Activated CD4-positive, alpha-beta T cell treated with anti-CD3 and anti-CD28 coated beads, Interleukin-2, amount 10 ng/mL, durations not matched to agents 7 days and 5 days (primary cell): ENCODE measurements around the gene AGPS. TPM values are rescaled to one million over a fixed set of nuclear protein-coding genes. Genes with fewer than 3 reads are reported as not detected.

Experiments
- CTCF ChIA-PET: fragments of 350-600 bp; sonication (Branson Sonifier 250); formaldehyde crosslinking; loops from one replicate; lab custom pipeline; 2021; ENCODE audit warnings: antibody characterized with exemption; lab: Charles Lee
- POLR2A ChIA-PET: fragments of 350-600 bp; sonication (Branson Sonifier 250); formaldehyde crosslinking; loops from one replicate; lab custom pipeline; 2021; ENCODE audit warnings: antibody characterized with exemption; lab: Charles Lee
- DNase-seq: peaks from one replicate; pipeline ENCODE4 v3.0.0-alpha.2; 2020
- H3K27ac Mint-ChIP-seq: one replicate; pipeline ENCODE4 v1.8.0; 2021; ENCODE audit warnings: mild to moderate bottlenecking, moderate library complexity, mixed read lengths
- H3K27me3 Mint-ChIP-seq: one replicate; pipeline ENCODE4 v1.8.0; 2021; ENCODE audit warnings: mixed read lengths
- H3K36me3 Mint-ChIP-seq: one replicate; pipeline ENCODE4 v1.8.0; 2021; ENCODE audit warnings: low read depth, mixed read lengths
- H3K4me1 Mint-ChIP-seq: one replicate; pipeline ENCODE4 v1.8.0; 2021; ENCODE audit warnings: mixed read lengths
- H3K4me3 Mint-ChIP-seq: one replicate; pipeline ENCODE4 v1.8.0; 2021; ENCODE audit warnings: mild to moderate bottlenecking, moderate library complexity, mixed read lengths
- H3K9me3 Mint-ChIP-seq: one replicate; pipeline ENCODE4 v1.8.0; 2021; ENCODE audit warnings: mixed read lengths
- total RNA-seq, 2 experiments: library from RNA; stranded (reverse); gene quantifications; one replicate each; pipeline ENCODE4 v1.2.3, GENCODE V29; 2021

AGPS gene
- total RNA-seq, 2 experiments from 2014 or later, result 61.2 to 61.3 TPM

- ChIA-PET POLR2A (no interaction called here), CTCF (no interaction called here)
- no peaks in the 10 kb centered on the region for H3K27me3 Mint-ChIP-seq
- no peak for DNase-seq
- no peaks in the 10 kb centered on the region for H3K4me1 Mint-ChIP-seq
- H3K9me3 Mint-ChIP-seq, result peaks cover 3% of the 10 kb centered on the region
- no peak overlapping the region for H3K4me3 Mint-ChIP-seq
- no peaks in the 10 kb centered on the region for H3K36me3 Mint-ChIP-seq
- H3K27ac Mint-ChIP-seq, result no peak overlapping the region
These were observed 184.5 kb downstream of the AGPS start for GRCh38 chr2:177577075-177577474.

- peaks cover 3% of the 10 kb centered on the region for H3K9me3 Mint-ChIP-seq
- no peak overlapping the region for H3K27ac Mint-ChIP-seq
- POLR2A ChIA-PET, result no interaction called here
- no peaks in the 10 kb centered on the region for H3K4me1 Mint-ChIP-seq
- no peaks in the 10 kb centered on the region for H3K27me3 Mint-ChIP-seq
- no peak overlapping the region for H3K4me3 Mint-ChIP-seq
- DNase-seq, result no peak
- no peaks in the 10 kb centered on the region for H3K36me3 Mint-ChIP-seq
- CTCF ChIA-PET, result interaction anchor here (1.1 kb wide), 1 partner anchor 10 kb away, joined by 3 read pairs; no protein-coding TSS in a partner anchor
These were observed 185.9 kb downstream of the AGPS start for GRCh38 chr2:177578454-177578853.

GRCh38 chr2:177579486-177580036, 187.0 kb downstream of the AGPS start:
- Mint-ChIP-seq H3K27ac (no peak overlapping the region), H3K4me1 (no peaks in the 10 kb centered on the region), H3K4me3 (no peak overlapping the region), H3K9me3 (peaks cover 3% of the 10 kb centered on the region), H3K27me3 (no peaks in the 10 kb centered on the region), H3K36me3 (no peaks in the 10 kb centered on the region)
- POLR2A ChIA-PET, result no interaction called here
- no peak for DNase-seq
- CTCF ChIA-PET, result no interaction called here

- no peak overlapping the region for H3K27ac Mint-ChIP-seq
- H3K27me3 Mint-ChIP-seq, result no peaks in the 10 kb centered on the region
- peaks cover 3% of the 10 kb centered on the region for H3K9me3 Mint-ChIP-seq
- ChIA-PET CTCF (no interaction called here), POLR2A (no interaction called here)
- H3K4me3 Mint-ChIP-seq, result no peak overlapping the region
- DNase-seq, result no peak
- no peaks in the 10 kb centered on the region for H3K36me3 Mint-ChIP-seq
- no peaks in the 10 kb centered on the region for H3K4me1 Mint-ChIP-seq
These were observed 189.4 kb downstream of the AGPS start for GRCh38 chr2:177582000-177582399.

GRCh38 chr2:177584030-177584692, 191.6 kb downstream of the AGPS start:
- ChIA-PET CTCF (interaction anchor here (0.9 to 1.9 kb wide), 4 partner anchors 8 to 17 kb away, joined by 4 to 10 read pairs (median 4); no protein-coding TSS in a partner anchor), POLR2A (no interaction called here)
- DNase-seq, result no peak
- no peak overlapping the region for H3K27ac Mint-ChIP-seq
- H3K36me3 Mint-ChIP-seq, result no peaks in the 10 kb centered on the region
- no peak overlapping the region for H3K4me3 Mint-ChIP-seq
- no peaks in the 10 kb centered on the region for H3K27me3 Mint-ChIP-seq
- H3K4me1 Mint-ChIP-seq, result no peaks in the 10 kb centered on the region
- peaks cover 3% of the 10 kb centered on the region for H3K9me3 Mint-ChIP-seq

GRCh38 chr2:177585234-177585863, 192.8 kb downstream of the AGPS start:
- Mint-ChIP-seq H3K9me3 (peaks cover 3% of the 10 kb centered on the region), H3K36me3 (no peaks in the 10 kb centered on the region), H3K27ac (no peak overlapping the region), H3K4me1 (no peaks in the 10 kb centered on the region), H3K4me3 (no peak overlapping the region), H3K27me3 (peaks cover 3% of the 10 kb centered on the region)
- ChIA-PET CTCF (interaction anchor here (1.1 to 1.9 kb wide), 4 partner anchors 14 to 56 kb away, joined by 3 to 10 read pairs (median 4); no protein-coding TSS in a partner anchor), POLR2A (no interaction called here)
- no peak for DNase-seq

- peaks cover 1% of the 10 kb centered on the region for H3K4me1 Mint-ChIP-seq
- no peaks in the 10 kb centered on the region for H3K36me3 Mint-ChIP-seq
- DNase-seq, result no peak
- ChIA-PET POLR2A (no interaction called here), CTCF (interaction anchor here (1.1 to 1.9 kb wide), 3 partner anchors 15 to 55 kb away, joined by 3 to 10 read pairs (median 3); no protein-coding TSS in a partner anchor)
- no peak overlapping the region for H3K4me3 Mint-ChIP-seq
- H3K27ac Mint-ChIP-seq, result no peak overlapping the region
- H3K27me3 Mint-ChIP-seq, result peaks cover 4% of the 10 kb centered on the region
- H3K9me3 Mint-ChIP-seq, result no peaks in the 10 kb centered on the region
These were observed 193.6 kb downstream of the AGPS start for GRCh38 chr2:177586154-177586553.

GRCh38 chr2:177587371-177587770, 194.8 kb downstream of the AGPS start:
- POLR2A ChIA-PET, result no interaction called here
- Mint-ChIP-seq H3K9me3 (no peaks in the 10 kb centered on the region), H3K36me3 (no peaks in the 10 kb centered on the region), H3K4me1 (peaks cover 3% of the 10 kb centered on the region), H3K27ac (no peak overlapping the region), H3K27me3 (peaks cover 4% of the 10 kb centered on the region), H3K4me3 (no peak overlapping the region)
- DNase-seq, result no peak
- CTCF ChIA-PET, result no interaction called here

- POLR2A ChIA-PET, result no interaction called here
- H3K9me3 Mint-ChIP-seq, result no peaks in the 10 kb centered on the region
These were observed 196.1 kb downstream of the AGPS start for GRCh38 chr2:177588671-177589070.

GRCh38 chr2:177589186-177589585, 196.6 kb downstream of the AGPS start:
- CTCF ChIA-PET, result interaction anchor here (1.0 kb wide), 1 partner anchor 15 kb away, joined by 3 read pairs; no protein-coding TSS in a partner anchor

More at GRCh38 chr2:177588671-177589070, 196.1 kb downstream of the AGPS start:
- H3K4me3 Mint-ChIP-seq, result no peak overlapping the region
- H3K4me1 Mint-ChIP-seq, result peaks cover 3% of the 10 kb centered on the region
- H3K36me3 Mint-ChIP-seq, result no peaks in the 10 kb centered on the region
- peaks cover 4% of the 10 kb centered on the region for H3K27me3 Mint-ChIP-seq
- no peak for DNase-seq
- CTCF ChIA-PET, result interaction anchor here (1.0 kb wide), 1 partner anchor 16 kb away, joined by 3 read pairs; no protein-coding TSS in a partner anchor
- H3K27ac Mint-ChIP-seq, result no peak overlapping the region

GRCh38 chr2:177592397-177592796, 199.8 kb downstream of the AGPS start:
- ChIA-PET CTCF (interaction anchor here (0.6 to 1.3 kb wide), 3 partner anchors 9 to 105 kb away, joined by 3 to 6 read pairs (median 4); no protein-coding TSS in a partner anchor), POLR2A (no interaction called here)
- Mint-ChIP-seq H3K27ac (no peak overlapping the region), H3K4me3 (no peak overlapping the region), H3K9me3 (no peaks in the 10 kb centered on the region), H3K4me1 (peaks cover 3% of the 10 kb centered on the region), H3K27me3 (peaks cover 4% of the 10 kb centered on the region), H3K36me3 (no peaks in the 10 kb centered on the region)
- DNase-seq, result no peak

More at GRCh38 chr2:177589186-177589585, 196.6 kb downstream of the AGPS start:
- Mint-ChIP-seq H3K4me3 (no peak overlapping the region), H3K36me3 (no peaks in the 10 kb centered on the region), H3K27ac (no peak overlapping the region), H3K27me3 (peaks cover 4% of the 10 kb centered on the region), H3K4me1 (peaks cover 3% of the 10 kb centered on the region), H3K9me3 (no peaks in the 10 kb centered on the region)
- no peak for DNase-seq
- POLR2A ChIA-PET, result no interaction called here

- H3K4me3 Mint-ChIP-seq, result no peak overlapping the region
- H3K36me3 Mint-ChIP-seq, result no peaks in the 10 kb centered on the region
- H3K27me3 Mint-ChIP-seq, result peaks cover 4% of the 10 kb centered on the region
- DNase-seq, result no peak
- POLR2A ChIA-PET, result no interaction called here
- H3K27ac Mint-ChIP-seq, result no peak overlapping the region
- H3K4me1 Mint-ChIP-seq, result peaks cover 3% of the 10 kb centered on the region
- no peaks in the 10 kb centered on the region for H3K9me3 Mint-ChIP-seq
- CTCF ChIA-PET, result interaction anchor here (1.3 to 1.5 kb wide), 2 partner anchors 9 kb away, joined by 4 to 5 read pairs; no protein-coding TSS in a partner anchor
These were observed 200.4 kb downstream of the AGPS start for GRCh38 chr2:177592945-177593344.

- H3K36me3 Mint-ChIP-seq, result no peaks in the 10 kb centered on the region
- no peak overlapping the region for H3K27ac Mint-ChIP-seq
- CTCF ChIA-PET, result interaction anchor here (1.5 kb wide), 1 partner anchor 9 kb away, joined by 5 read pairs; no protein-coding TSS in a partner anchor
- no peaks in the 10 kb centered on the region for H3K9me3 Mint-ChIP-seq
- H3K4me3 Mint-ChIP-seq, result no peak overlapping the region
- DNase-seq, result no peak
- POLR2A ChIA-PET, result no interaction called here
- peaks cover 3% of the 10 kb centered on the region for H3K4me1 Mint-ChIP-seq
- H3K27me3 Mint-ChIP-seq, result peaks cover 4% of the 10 kb centered on the region
These were observed 200.8 kb downstream of the AGPS start for GRCh38 chr2:177593402-177593801.
